ENCODE measurements around the gene RCAN1. TPM values are rescaled to one million over a fixed set of nuclear protein-coding genes. Genes with fewer than 3 reads are reported as not detected.
"Not testable (repeated sequence)": the region's sequence is repeated elsewhere in the genome, so short reads cannot be mapped to it uniquely, and the experiment has no call there.

Gene RCAN1
- total RNA-seq, 1 donor from 2014 or later = 17.6 TPM

DNA sequence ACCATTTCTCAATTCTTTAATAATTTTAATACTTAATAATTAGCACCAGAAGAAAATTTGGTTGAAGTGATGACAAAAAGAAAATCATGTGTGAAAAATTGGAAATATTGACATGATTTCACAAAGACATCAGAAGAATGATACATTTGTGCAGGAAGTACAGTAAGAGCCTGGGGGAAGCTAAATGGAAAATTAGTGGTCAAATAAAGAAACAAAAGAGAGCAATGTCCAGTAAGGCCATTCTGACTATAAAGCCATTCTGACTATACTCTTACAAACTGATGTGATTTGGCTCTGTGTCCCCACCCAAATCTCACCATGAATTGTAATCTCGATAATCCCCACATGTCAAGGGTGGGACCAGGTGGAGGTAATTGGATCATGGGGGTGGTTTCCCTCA, 54.3 kb downstream of the RCAN1 start:
- H3K9me3 Mint-ChIP-seq = no peaks in the 10 kb centered on the region
- no peaks in the 10 kb centered on the region for H3K27me3 Mint-ChIP-seq
- intact Hi-C loops (cut with micrococcal nuclease) = no loop called here
- DNase-seq = no peak
- H3K27ac Mint-ChIP-seq = no peak overlapping the region
- no peaks in the 10 kb centered on the region for H3K36me3 Mint-ChIP-seq (ENCODE audit: low read depth)
- peaks cover 2% of the 10 kb centered on the region for H3K4me1 Mint-ChIP-seq
- H3K4me3 Mint-ChIP-seq = no peak overlapping the region

DNA sequence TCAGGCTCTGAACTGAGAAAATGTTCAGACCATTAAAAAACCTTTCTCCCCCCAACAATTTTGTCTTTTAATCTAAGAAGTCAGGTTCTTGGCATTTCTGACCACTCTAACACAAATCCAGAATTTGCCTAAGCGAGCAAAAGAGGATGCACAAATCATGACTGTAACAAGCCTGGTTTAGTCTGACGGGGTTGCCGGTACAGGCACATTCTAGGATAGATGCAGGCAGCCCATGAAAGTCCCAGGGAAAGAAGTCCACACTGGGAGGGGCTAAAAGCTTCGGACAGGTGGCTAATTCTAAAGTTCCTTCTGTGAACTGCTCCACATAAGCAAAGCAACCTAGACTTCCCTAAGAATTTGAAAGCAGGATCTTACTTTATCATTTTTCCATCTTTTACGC, 54.9 kb downstream of the RCAN1 start:
- no peak overlapping the region for H3K27ac Mint-ChIP-seq
- no peak for DNase-seq
- H3K4me1 Mint-ChIP-seq = peaks cover 2% of the 10 kb centered on the region
- no peaks in the 10 kb centered on the region for H3K36me3 Mint-ChIP-seq (ENCODE audit: low read depth)
- no peak overlapping the region for H3K4me3 Mint-ChIP-seq
- intact Hi-C loops (cut with micrococcal nuclease) = no loop called here
- H3K27me3 Mint-ChIP-seq = no peaks in the 10 kb centered on the region
- H3K9me3 Mint-ChIP-seq = no peaks in the 10 kb centered on the region

DNA sequence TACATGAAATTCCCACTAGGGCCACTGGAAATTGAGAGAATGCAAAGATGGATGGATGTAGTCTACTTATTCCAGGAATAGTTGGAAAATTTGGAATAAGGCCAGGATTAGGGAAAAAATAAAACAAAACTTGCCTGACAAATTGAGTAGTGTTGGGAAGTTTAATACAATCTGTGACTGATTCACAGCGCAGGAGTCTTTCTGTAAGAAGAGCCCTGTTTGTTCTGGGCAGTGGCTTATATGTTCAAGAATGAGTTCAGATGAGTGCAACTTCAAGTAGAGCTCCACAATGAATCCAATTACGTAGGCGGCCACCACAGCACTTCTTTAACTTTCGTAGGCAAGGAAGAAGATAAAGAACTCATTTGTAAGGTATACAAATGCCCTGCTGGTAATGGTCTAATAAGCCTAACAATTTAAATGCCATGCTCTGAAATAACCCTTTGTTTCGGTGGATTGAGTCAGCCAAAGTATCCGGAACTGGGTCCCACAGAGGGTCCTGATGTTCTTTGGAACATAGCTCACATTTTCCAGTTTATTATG, 55.8 kb downstream of the RCAN1 start:
- intact Hi-C loops (cut with micrococcal nuclease) = no loop called here
- peaks cover 4% of the 10 kb centered on the region for H3K4me1 Mint-ChIP-seq
- H3K27ac Mint-ChIP-seq = no peak overlapping the region
- H3K27me3 Mint-ChIP-seq = no peaks in the 10 kb centered on the region
- H3K4me3 Mint-ChIP-seq = no peak overlapping the region
- no peaks in the 10 kb centered on the region for H3K36me3 Mint-ChIP-seq (ENCODE audit: low read depth)
- H3K9me3 Mint-ChIP-seq = peaks cover 6% of the 10 kb centered on the region
- DNase-seq = no peak

DNA sequence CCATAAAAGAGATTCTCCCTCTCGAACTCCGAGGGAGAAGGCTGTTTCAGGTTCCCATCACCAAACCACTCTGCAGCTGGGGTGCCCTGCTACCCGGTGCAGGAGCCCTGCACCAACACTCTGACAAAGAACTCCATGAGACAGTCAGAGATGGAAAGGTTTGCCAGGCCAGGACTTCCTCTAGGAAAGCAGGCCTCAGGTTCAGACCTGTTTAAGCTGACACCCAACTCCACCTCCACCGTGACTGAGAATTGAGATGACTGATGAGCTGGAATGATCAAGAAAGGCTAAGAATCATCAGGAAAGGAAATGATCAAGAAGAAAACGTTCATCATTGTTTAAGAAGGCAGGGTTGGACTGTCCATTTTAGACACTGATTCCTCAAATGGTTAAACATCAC, 56.7 kb downstream of the RCAN1 start:
- H3K27ac Mint-ChIP-seq = no peak overlapping the region
- DNase-seq = no peak
- H3K9me3 Mint-ChIP-seq = peaks cover 6% of the 10 kb centered on the region
- no peak overlapping the region for H3K4me3 Mint-ChIP-seq
- peaks cover 4% of the 10 kb centered on the region for H3K4me1 Mint-ChIP-seq
- no peaks in the 10 kb centered on the region for H3K27me3 Mint-ChIP-seq
- intact Hi-C loops (cut with micrococcal nuclease) = no loop called here
- no peaks in the 10 kb centered on the region for H3K36me3 Mint-ChIP-seq (ENCODE audit: low read depth)

DNA sequence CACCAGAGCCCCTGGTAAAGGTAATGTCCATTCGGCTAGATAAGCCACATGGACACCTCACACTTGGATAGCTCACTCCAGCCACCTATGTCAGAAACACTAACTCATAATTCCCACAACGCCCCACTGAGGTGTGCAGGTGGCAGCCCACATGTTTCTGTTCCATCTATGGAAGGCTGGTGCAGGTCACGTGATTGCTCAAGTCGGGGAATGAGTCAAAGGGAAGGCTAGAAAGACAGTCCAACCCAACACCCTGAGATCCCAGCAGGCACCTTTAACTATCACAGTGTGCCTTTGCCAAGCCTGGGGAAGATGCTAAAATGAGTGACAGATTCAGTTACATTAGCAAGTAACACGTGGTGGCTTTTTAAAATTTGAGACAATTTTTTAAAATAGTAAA, 57.7 kb downstream of the RCAN1 start:
- DNase-seq = no peak
- peaks cover 10% of the 10 kb centered on the region for H3K9me3 Mint-ChIP-seq
- intact Hi-C loops (cut with micrococcal nuclease) = no loop called here
- peaks cover 2% of the 10 kb centered on the region for H3K36me3 Mint-ChIP-seq (ENCODE audit: low read depth)
- no peak overlapping the region for H3K4me3 Mint-ChIP-seq
- no peaks in the 10 kb centered on the region for H3K27me3 Mint-ChIP-seq
- H3K4me1 Mint-ChIP-seq = peaks cover 8% of the 10 kb centered on the region
- H3K27ac Mint-ChIP-seq = no peak overlapping the region

DNA sequence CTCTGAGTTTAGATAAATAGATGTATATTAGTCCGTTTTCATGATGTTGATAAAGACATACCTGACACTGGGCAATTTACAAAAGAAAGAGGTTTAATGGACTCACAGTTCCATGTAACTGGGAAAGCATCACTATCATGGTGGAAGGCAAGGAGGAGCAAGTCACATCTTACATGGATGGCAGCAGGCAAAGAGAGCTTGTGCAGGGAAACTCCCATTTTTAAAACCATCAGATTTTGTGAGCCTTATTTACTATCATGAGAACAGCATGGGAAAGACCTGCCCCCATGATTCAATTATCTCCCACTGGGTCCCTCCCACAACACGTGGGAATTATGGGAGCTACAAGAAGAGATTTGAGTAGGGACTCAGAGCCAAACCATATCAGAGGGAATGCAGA, 60.2 kb downstream of the RCAN1 start:
- H3K4me1 Mint-ChIP-seq; DNase-seq; H3K27ac Mint-ChIP-seq; intact Hi-C loops (cut with micrococcal nuclease); H3K27me3 Mint-ChIP-seq; H3K36me3 Mint-ChIP-seq (ENCODE audit: low read depth); H3K4me3 Mint-ChIP-seq: not testable (repeated sequence)
- H3K9me3 Mint-ChIP-seq = peaks cover 22% of the 10 kb centered on the region

DNA sequence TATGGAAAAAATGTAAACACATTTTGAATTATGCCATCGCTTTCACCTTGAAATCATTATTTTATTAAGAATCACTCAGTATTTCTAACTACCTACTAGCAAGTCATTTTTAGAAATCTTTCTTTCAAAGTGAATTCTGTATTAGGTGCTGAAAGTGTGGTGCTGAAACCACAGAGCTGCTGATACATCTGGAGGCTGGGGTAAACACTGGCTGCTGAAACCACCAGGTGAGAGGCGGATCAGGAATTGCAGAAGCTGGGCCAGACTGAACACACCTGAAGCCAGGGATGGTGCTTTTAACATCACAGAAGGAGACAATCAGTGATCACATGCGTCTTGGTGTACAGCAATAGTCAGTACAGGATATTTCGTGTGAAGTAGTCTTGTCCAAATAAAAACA, 60.7 kb downstream of the RCAN1 start:
- no peaks in the 10 kb centered on the region for H3K27me3 Mint-ChIP-seq
- peak overlapping the region; percentile 63 for H3K27ac Mint-ChIP-seq
- DNase-seq = no peak
- H3K4me1 Mint-ChIP-seq = peaks cover 8% of the 10 kb centered on the region
- peaks cover 22% of the 10 kb centered on the region for H3K9me3 Mint-ChIP-seq
- intact Hi-C loops (cut with micrococcal nuclease) = no loop called here
- H3K36me3 Mint-ChIP-seq (ENCODE audit: low read depth) = peaks cover 4% of the 10 kb centered on the region
- no peak overlapping the region for H3K4me3 Mint-ChIP-seq

DNA sequence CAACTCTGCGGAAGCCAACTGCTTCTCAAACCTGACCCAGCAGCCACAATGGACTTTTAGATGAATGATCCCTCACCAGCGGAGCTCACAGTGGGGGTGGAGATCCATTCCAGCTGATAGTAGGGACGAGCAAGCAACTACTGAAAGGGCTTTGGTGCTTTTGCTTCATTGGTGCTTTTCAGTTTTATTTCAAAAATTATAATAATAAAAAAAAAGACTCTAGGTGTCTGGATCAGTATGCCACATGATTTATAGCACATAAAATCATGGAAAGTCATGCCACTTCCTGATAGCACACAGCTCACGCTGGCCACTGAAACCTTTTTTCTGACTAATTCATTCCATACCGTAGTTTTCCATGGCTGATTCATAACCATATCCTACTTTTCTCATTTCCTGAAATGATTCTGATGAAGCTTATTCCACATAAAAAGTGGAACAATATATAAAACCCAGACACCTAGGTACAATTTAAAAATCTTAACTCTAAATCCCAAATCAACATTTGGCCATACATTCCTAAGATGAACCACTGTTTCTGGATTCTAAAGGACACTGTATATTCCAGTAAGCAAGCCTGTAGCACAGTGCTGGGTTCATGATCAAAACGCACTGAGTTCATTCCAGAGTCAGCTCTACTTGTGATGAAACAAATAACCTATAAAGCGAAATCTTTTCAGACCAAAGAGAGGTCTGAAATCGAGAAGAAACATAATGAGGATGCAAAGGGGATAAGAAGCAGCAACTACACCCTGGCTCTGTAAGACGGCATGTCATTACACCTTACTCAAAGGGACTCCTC, 61.6 kb downstream of the RCAN1 start:
- Mint-ChIP-seq H3K36me3 (ENCODE audit: low read depth) (peaks cover 4% of the 10 kb centered on the region), H3K9me3 (peaks cover 22% of the 10 kb centered on the region), H3K27ac (peak overlapping the region; percentile 42), H3K4me1 (peaks cover 9% of the 10 kb centered on the region), H3K4me3 (no peak overlapping the region), H3K27me3 (no peaks in the 10 kb centered on the region)
- intact Hi-C loops (cut with micrococcal nuclease) = no loop called here
- no peak for DNase-seq

DNA sequence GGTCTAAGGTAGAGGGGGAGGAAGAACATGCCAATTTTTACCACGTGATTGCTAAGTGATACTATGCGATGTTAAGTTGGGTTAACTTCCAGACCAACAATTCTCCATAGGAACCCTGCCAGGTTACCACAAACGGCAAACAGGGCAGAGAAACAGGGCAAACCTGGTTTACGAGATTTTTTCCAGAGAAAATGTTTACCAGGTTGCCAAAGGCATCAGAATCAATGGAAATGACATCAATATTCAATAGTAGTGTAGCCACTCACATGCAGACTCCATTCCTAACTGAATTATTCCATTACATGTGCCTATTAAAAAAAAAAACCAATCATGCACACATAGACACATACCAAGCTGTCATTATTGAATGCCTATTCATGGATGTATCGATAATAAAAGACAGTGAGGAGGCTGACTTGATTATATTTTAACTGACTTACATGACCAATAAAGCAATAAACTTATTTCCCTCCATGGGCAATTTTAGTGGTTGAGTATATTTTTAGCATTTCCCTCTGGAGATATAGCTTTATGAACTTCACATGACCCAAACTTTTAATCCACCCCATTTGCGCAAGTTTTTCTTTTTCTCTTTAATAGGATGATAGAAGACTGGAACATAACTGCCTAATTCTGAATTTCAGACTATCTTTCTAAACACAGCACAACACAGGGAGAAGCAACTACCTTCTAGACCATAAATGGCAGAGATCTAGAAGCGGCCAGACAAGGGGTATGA, 62.4 kb downstream of the RCAN1 start:
- intact Hi-C loops (cut with micrococcal nuclease) = no loop called here
- H3K4me1 Mint-ChIP-seq = peaks cover 9% of the 10 kb centered on the region
- no peak for DNase-seq
- H3K36me3 Mint-ChIP-seq (ENCODE audit: low read depth) = peaks cover 4% of the 10 kb centered on the region
- H3K4me3 Mint-ChIP-seq = no peak overlapping the region
- peaks cover 22% of the 10 kb centered on the region for H3K9me3 Mint-ChIP-seq
- no peaks in the 10 kb centered on the region for H3K27me3 Mint-ChIP-seq
- H3K27ac Mint-ChIP-seq = peak overlapping the region; percentile 42

DNA sequence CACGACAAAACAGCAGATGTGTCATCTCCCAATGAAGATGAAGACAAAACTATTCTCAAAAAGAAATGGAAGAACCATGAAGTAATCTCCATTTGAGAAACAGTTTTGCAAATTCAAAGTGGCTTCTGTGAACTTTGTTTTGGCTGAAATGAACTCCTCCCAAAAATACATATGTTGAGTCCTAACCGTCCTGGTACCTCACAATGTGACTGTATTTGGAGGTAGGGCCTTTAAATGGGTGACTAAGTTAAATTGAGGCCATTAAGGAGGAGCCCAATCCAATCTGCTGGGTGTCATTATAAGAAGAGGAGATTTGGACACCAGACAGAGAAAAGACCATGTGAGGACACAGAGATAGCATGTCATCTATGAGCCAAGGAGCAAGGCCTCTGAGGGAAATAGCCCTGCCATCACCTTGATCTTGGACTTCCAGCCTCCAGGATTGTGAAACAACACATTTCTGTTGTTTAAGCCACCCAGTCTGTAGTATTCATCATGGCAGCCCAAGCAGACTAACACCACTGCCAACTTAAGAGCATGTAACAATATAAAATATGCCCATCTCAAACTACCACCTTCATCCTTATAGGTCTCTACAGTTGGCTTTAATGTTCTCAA, 64.6 kb downstream of the RCAN1 start:
- intact Hi-C loops (cut with micrococcal nuclease) = no loop called here
- no peaks in the 10 kb centered on the region for H3K27me3 Mint-ChIP-seq
- no peak overlapping the region for H3K4me3 Mint-ChIP-seq
- H3K4me1 Mint-ChIP-seq = peaks cover 18% of the 10 kb centered on the region
- peaks cover 4% of the 10 kb centered on the region for H3K36me3 Mint-ChIP-seq (ENCODE audit: low read depth)
- H3K27ac Mint-ChIP-seq = no peak overlapping the region
- DNase-seq = no peak
- H3K9me3 Mint-ChIP-seq = peaks cover 22% of the 10 kb centered on the region

DNA sequence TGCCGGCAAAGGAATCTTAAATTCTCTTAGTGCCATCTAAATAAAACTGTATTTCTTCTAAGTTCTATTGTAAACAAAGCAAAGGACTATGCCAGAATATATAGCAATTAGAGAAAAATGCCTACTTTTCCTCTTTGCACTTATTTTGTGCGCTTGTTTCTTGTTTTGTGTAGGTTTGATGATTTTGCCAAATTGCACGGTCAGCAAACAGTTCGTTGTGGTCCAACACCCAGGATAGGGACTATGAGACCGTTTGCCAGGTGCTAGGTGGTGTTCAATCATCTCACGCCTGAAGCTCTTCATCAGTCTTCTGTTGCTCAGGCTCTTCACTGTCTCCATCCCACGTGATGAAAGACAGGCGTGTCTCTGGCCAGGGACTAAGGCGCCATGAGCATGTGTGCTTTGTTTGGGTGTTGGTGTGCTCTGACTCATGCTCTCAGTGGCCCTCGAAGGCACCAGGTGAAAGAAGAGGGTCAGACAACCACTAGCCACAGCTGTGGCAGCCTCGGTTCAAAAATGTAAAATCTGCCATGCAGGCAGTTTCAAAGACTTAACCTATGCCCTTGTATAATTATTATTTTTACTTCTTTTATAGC, 66.0 kb downstream of the RCAN1 start:
- no peak for DNase-seq
- no peak overlapping the region for H3K27ac Mint-ChIP-seq
- intact Hi-C loops (cut with micrococcal nuclease) = no loop called here

DNA sequence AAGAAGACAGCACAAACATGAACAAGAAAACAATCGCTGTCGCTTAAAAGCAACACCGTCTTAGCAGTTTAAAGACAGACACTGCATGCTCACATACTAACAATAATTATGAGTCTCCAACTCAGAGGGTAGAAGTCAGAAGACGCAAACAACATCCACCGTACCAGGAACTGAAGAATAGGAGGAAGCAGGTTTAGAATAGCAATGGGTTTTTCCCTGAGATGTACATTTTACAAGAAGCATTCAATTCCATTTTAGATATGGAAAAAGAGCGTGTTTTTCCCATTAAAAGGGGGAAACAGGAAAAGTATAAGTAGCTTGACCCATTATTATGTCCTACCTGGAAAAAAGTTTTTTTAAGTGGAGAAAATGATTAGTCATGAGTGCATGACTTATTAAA, 68.4 kb downstream of the RCAN1 start:
- no peaks in the 10 kb centered on the region for H3K27me3 Mint-ChIP-seq
- no peak for DNase-seq
- peaks cover 18% of the 10 kb centered on the region for H3K4me1 Mint-ChIP-seq
- H3K9me3 Mint-ChIP-seq = peaks cover 6% of the 10 kb centered on the region
- no peak overlapping the region for H3K4me3 Mint-ChIP-seq
- intact Hi-C loops (cut with micrococcal nuclease) = loop anchor here (2.0 kb wide), 1 partner anchor 20 kb away; no protein-coding TSS in a partner anchor
- no peaks in the 10 kb centered on the region for H3K36me3 Mint-ChIP-seq (ENCODE audit: low read depth)
- H3K27ac Mint-ChIP-seq = peak overlapping the region; percentile 11

More for the DNA sequence above, 66.0 kb downstream of the RCAN1 start:
- no peak overlapping the region for H3K4me3 Mint-ChIP-seq
- peaks cover 21% of the 10 kb centered on the region for H3K4me1 Mint-ChIP-seq
- H3K27me3 Mint-ChIP-seq = no peaks in the 10 kb centered on the region
- peaks cover 16% of the 10 kb centered on the region for H3K9me3 Mint-ChIP-seq
- peaks cover 4% of the 10 kb centered on the region for H3K36me3 Mint-ChIP-seq (ENCODE audit: low read depth)

DNA sequence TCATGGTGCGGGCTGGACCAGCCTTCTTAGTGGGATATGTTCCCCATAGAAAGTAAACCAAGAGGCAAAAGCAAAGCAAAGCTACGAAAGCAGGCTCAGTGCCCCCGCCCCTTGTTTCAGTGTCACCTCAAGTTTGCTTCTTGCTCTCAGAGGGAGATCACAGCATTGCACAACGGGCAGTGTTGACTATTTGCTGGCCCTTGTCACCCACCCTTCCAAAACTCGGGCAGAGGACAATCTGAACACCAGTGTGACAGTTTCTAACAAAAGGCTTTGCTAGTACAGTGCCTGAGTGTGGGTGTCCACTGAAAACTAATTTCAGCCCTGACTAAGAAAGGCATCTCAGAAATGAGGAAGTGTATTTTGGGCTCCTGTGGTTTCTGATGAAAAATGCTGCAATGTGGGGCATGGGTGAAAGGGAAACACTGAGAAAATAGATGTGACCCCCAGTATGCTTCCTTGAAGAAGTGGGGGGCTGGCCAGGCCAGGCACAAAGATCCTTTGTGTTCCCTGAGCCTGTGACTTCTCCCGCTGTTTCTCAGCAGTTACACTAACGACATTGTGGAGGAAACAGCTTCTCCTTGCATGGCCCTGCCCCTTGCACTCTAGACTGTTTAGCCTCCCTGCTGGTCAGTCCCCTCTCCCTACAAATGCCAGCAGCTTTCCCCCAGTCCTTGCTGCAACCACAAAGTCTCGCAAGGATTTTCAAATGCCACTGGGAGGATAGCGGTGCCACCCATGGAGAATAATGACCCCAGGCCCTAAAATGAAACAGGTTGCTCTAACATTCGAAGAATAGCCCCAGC, 69.6 kb downstream of the RCAN1 start:
- intact Hi-C loops (cut with micrococcal nuclease) = no loop called here
- no peak for DNase-seq
- Mint-ChIP-seq H3K36me3 (ENCODE audit: low read depth) (no peaks in the 10 kb centered on the region), H3K9me3 (peaks cover 3% of the 10 kb centered on the region), H3K4me3 (peak overlapping the region; percentile 24), H3K4me1 (peaks cover 18% of the 10 kb centered on the region), H3K27me3 (no peaks in the 10 kb centered on the region), H3K27ac (peak overlapping the region; percentile 73)

Measured in activated CD4-positive, alpha-beta T cell treated with anti-CD3 and anti-CD28 coated beads, Interleukin-2, amount 10 ng/mL, durations not matched to agents 24 days and 14 days (primary cell).